ENCODE results near the gene ERFL. TPM values are rescaled to one million over a fixed set of nuclear protein-coding genes. Genes with fewer than 3 reads are reported as not detected.

Gene ERFL
- total and polyA plus RNA-seq, 2 of the 8 experiments (the other 6 are each of a cell fraction or from before 2014, with no cell fraction given): 0.12 TPM; not detected in 1

- TF ChIP-seq RFX5 (IDR thresholded peaks at IDR 0.05; ENCODE audit: borderline replicate concordance, low read depth, low read length) (no peak), KDM1A (IDR thresholded peaks at IDR 0.05; ENCODE audit: borderline replicate concordance, low read length) (no peak), RNF2 (IDR thresholded peaks at IDR 0.05; ENCODE audit: borderline replicate concordance, low read depth, low read length, missing control alignments, poor library complexity, severe bottlenecking) (no peak), SIX5 (IDR thresholded peaks at IDR 0.05; ENCODE audit: low read depth, low read length) (peak; percentile 96), BACH1 (IDR thresholded peaks at IDR 0.05; ENCODE audit: low read length) (no peak), NANOG (IDR thresholded peaks at IDR 0.05; ENCODE audit: insufficient read depth, low read depth, low read length, poor library complexity, severe bottlenecking) (no peak), SAP30 (IDR thresholded peaks at IDR 0.05; ENCODE audit: insufficient read depth, insufficient replicate concordance, low read length) (no peak), BCL11A (IDR thresholded peaks at IDR 0.05; ENCODE audit: low read depth in 2 of 2, low read length in 2 of 2) (no peak), FOSL1 (IDR thresholded peaks at IDR 0.05; ENCODE audit: insufficient read depth, low read depth, low read length) (no peak), CBX5 (IDR thresholded peaks at IDR 0.05; ENCODE audit: low read depth, low read length) (no peak), CEBPB (IDR thresholded peaks at IDR 0.05; ENCODE audit: low read depth, low read length) (no peak), SUZ12 (IDR thresholded peaks at IDR 0.05; ENCODE audit: low read length) (no peak), TBP (IDR thresholded peaks at IDR 0.05; ENCODE audit: low read depth, low read length) (0 out of 2 replicates have a peak, but pooled peaks have one; percentile 57), CHD1 (IDR thresholded peaks at IDR 0.05; ENCODE audit: low read depth, low read length) (no peak), YY1 (IDR thresholded peaks at IDR 0.05; ENCODE audit: low read depth, low read length) (peak; percentile 94), MAFK (IDR thresholded peaks at IDR 0.05; ENCODE audit: low read depth, low read length) (no peak; the same call in 1 of the 2 replicates), SRF (IDR thresholded peaks at IDR 0.05; ENCODE audit: low read depth, low read length) (no peak), RAD21 (IDR thresholded peaks at IDR 0.05 in 1 of 2, conservative IDR thresholded peaks at IDR 0.05 in 1 of 2; ENCODE audit: low read depth in 2 of 2, low read length in 2 of 2) (no peak), JUND (IDR thresholded peaks at IDR 0.05; ENCODE audit: low read length) (0 out of 2 replicates have a peak, but pooled peaks have one; percentile 11), SIRT6 (IDR thresholded peaks at IDR 0.05; ENCODE audit: low read length) (no peak), POLR2AphosphoS5 (IDR thresholded peaks at IDR 0.05; ENCODE audit: low read depth, low read length) (peak; percentile 73), HDAC2 (IDR thresholded peaks at IDR 0.05; ENCODE audit: borderline replicate concordance in 1 of 2, low read depth in 2 of 2, low read length in 2 of 2) (no peak), GTF2F1 (IDR thresholded peaks at IDR 0.05; ENCODE audit: borderline replicate concordance, low read depth, low read length) (no peak)
Measured at GRCh38 chr19:41959056-41960053, 31.1 kb upstream of the ERFL start, which contains the start of gene RABAC1 (continued).

All from H1 (cell line).